ENCODE results near the gene LIPC.

LIPC gene

DNA sequence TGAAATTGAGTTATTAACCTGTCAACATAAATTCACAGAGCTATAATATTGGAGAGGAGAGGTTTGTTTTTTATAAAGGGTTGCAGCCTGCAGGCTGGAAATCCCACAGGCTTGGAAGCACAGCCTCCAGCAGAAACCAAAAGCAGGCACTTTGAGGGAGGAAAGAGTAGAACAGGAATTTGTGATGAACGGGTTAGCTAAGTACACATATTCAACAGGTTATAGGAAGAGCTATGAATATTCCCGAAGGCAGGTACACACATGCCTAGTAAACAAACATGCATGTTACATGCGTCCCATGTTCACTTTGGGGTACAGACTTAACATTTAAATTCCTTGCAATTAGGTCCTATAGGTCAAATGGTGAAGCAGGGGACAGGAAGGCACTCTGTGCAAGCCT, 25.9 kb upstream of the LIPC start:
- TF ChIP-seq CEBPB (IDR thresholded peaks at IDR 0.05) (no peak), TAF1 (IDR thresholded peaks at IDR 0.05; ENCODE audit: low read depth) (no peak), EP300 (IDR thresholded peaks at IDR 0.05; ENCODE audit: borderline replicate concordance) (no peak), ZBTB7A (IDR thresholded peaks at IDR 0.05; ENCODE audit: low read depth) (no peak), TEAD4 (IDR thresholded peaks at IDR 0.05) (no peak), RAD21 (IDR thresholded peaks at IDR 0.05; ENCODE audit: low read depth) (no peak), FOXM1 (IDR thresholded peaks at IDR 0.05; ENCODE audit: borderline replicate concordance, low read depth) (no peak), MAX (IDR thresholded peaks at IDR 0.05) (no peak), TCF12 (IDR thresholded peaks at IDR 0.05; ENCODE audit: low read depth) (no peak), CREB1 (IDR thresholded peaks at IDR 0.05; ENCODE audit: low read depth) (no peak)

DNA sequence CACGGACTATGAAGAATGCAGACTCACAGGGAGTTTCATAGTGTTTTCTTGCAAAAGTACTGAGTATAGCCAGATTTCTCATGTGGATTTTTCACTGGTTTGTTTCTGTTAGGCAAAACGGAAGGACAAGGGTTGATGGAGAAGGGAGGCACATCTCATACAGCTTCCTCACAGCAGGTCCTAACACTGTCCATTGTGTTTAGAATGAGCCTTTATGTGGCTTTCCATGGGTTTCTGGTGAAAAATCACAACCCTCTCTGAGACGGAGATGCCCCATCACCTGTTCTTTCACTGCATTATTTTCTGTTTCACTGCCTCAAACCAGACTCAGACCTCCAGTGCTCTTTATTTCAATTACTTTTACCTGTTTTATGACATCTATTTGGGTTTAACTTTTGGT, 25.0 kb upstream of the LIPC start:
- TF ChIP-seq FOXM1 (IDR thresholded peaks at IDR 0.05; ENCODE audit: borderline replicate concordance, low read depth) (no peak), YY1 (IDR thresholded peaks at IDR 0.05; ENCODE audit: low read depth) (no peak), CEBPB (IDR thresholded peaks at IDR 0.05) (no peak), RAD21 (IDR thresholded peaks at IDR 0.05; ENCODE audit: low read depth) (no peak)
- TF ChIP-seq, protein P1, sequence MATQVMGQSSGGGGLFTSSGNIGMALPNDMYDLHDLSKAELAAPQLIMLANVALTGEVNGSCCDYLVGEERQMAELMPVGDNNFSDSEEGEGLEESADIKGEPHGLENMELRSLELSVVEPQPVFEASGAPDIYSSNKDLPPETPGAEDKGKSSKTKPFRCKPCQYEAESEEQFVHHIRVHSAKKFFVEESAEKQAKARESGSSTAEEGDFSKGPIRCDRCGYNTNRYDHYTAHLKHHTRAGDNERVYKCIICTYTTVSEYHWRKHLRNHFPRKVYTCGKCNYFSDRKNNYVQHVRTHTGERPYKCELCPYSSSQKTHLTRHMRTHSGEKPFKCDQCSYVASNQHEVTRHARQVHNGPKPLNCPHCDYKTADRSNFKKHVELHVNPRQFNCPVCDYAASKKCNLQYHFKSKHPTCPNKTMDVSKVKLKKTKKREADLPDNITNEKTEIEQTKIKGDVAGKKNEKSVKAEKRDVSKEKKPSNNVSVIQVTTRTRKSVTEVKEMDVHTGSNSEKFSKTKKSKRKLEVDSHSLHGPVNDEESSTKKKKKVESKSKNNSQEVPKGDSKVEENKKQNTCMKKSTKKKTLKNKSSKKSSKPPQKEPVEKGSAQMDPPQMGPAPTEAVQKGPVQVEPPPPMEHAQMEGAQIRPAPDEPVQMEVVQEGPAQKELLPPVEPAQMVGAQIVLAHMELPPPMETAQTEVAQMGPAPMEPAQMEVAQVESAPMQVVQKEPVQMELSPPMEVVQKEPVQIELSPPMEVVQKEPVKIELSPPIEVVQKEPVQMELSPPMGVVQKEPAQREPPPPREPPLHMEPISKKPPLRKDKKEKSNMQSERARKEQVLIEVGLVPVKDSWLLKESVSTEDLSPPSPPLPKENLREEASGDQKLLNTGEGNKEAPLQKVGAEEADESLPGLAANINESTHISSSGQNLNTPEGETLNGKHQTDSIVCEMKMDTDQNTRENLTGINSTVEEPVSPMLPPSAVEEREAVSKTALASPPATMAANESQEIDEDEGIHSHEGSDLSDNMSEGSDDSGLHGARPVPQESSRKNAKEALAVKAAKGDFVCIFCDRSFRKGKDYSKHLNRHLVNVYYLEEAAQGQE (IDR thresholded peaks at IDR 0.05; ENCODE audit: low read depth) = no peak
- TF ChIP-seq, protein P2, sequence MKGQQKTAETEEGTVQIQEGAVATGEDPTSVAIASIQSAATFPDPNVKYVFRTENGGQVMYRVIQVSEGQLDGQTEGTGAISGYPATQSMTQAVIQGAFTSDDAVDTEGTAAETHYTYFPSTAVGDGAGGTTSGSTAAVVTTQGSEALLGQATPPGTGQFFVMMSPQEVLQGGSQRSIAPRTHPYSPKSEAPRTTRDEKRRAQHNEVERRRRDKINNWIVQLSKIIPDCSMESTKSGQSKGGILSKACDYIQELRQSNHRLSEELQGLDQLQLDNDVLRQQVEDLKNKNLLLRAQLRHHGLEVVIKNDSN (IDR thresholded peaks at IDR 0.05) = no peak

DNA sequence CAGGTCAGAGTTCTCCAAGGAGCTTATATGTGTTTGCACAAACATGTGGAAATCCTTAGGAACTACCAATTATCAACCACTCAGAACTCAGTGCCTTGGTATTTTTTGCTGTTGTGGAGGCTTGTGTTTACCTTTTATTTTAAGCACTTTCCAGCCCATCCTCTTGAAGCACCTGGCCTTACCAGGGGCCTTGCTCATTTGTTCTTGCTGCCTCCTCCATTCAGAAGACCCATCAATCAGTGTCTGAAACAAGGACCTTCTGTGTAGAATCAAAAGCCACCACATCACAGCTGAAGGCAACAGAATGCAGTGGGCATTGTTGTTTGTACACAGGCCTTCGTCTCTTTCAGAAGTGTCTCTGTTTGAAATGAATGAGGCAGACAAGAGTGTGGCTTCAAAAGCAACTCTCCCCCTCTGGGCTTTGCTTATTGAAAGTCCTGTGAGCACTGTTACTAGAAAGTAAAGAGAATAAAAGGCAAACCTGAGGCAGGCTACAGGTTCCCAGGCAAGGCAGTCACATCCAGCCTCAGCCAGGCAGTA, 24.5 kb upstream of the LIPC start:
- TF ChIP-seq YY1 (IDR thresholded peaks at IDR 0.05; ENCODE audit: low read depth) (no peak), CEBPB (IDR thresholded peaks at IDR 0.05) (no peak), TCF12 (IDR thresholded peaks at IDR 0.05; ENCODE audit: low read depth) (no peak), TEAD4 (IDR thresholded peaks at IDR 0.05) (no peak), NFIC (IDR thresholded peaks at IDR 0.05) (no peak), CREB1 (IDR thresholded peaks at IDR 0.05; ENCODE audit: low read depth) (no peak), FOXM1 (IDR thresholded peaks at IDR 0.05; ENCODE audit: borderline replicate concordance, low read depth) (no peak), TAF1 (IDR thresholded peaks at IDR 0.05; ENCODE audit: low read depth) (no peak), EGR1 (IDR thresholded peaks at IDR 0.05) (no peak), RAD21 (IDR thresholded peaks at IDR 0.05; ENCODE audit: low read depth) (no peak), MAX (IDR thresholded peaks at IDR 0.05) (no peak), ZBTB7A (IDR thresholded peaks at IDR 0.05; ENCODE audit: low read depth) (no peak), EP300 (IDR thresholded peaks at IDR 0.05; ENCODE audit: borderline replicate concordance) (no peak)
- TF ChIP-seq, protein P2 (IDR thresholded peaks at IDR 0.05) = no peak
- TF ChIP-seq, protein P1 (IDR thresholded peaks at IDR 0.05; ENCODE audit: low read depth) = no peak

GRCh38 chr15:58407778-58408177, 24.0 kb upstream of the LIPC start:
- TF ChIP-seq NFIC (IDR thresholded peaks at IDR 0.05) (no peak), EP300 (IDR thresholded peaks at IDR 0.05; ENCODE audit: borderline replicate concordance) (no peak), TCF12 (IDR thresholded peaks at IDR 0.05; ENCODE audit: low read depth) (no peak)
- TF ChIP-seq, protein P2 (IDR thresholded peaks at IDR 0.05) = no peak
- TF ChIP-seq, protein P1 (IDR thresholded peaks at IDR 0.05; ENCODE audit: low read depth) = no peak
